Measurements from ENCODE around the gene GH2. TPM values are rescaled to one million over a fixed set of nuclear protein-coding genes. Genes with fewer than 3 reads are reported as not detected.
"Not testable (repeated sequence)": the region's sequence is repeated elsewhere in the genome, so short reads cannot be mapped to it uniquely, and the experiment has no call there.

The GH2 gene
- total RNA-seq, 2 experiments from 2014 or later, result not detected

GRCh38 chr17:63881337-63881736 lies 407 bp downstream of the GH2 start:
- H3K4me1 ChIP-seq (ENCODE audit: insufficient read depth, low read length, poor library complexity, severe bottlenecking); BruUV-seq (replicated peaks); H3K9me2 ChIP-seq (ENCODE audit: insufficient read depth, low read length); H3K9me3 ChIP-seq (ENCODE audit: low read length); H4K20me1 ChIP-seq (ENCODE audit: insufficient read depth, low read length); H3K36me3 ChIP-seq (ENCODE audit: insufficient read depth, low read length); H3K79me2 ChIP-seq (ENCODE audit: insufficient read depth, low read depth, low read length); CTCF ChIA-PET (ENCODE audit: unreplicated experiment); H3K27ac ChIP-seq (ENCODE audit: low read depth, low read length, poor library complexity, severe bottlenecking); intact Hi-C loops (cut with micrococcal nuclease; ENCODE audit: unreplicated experiment); H3K4me2 ChIP-seq (ENCODE audit: low read length); H3K4me3 ChIP-seq (ENCODE audit: low read depth, low read length, poor library complexity, severe bottlenecking); DNase-seq (ENCODE audit: low spot score); H2AFZ ChIP-seq (ENCODE audit: low read length): not testable (repeated sequence)
- POLR2A ChIA-PET, result interaction anchor here (0.6 kb wide), 1 partner anchor 141 kb away, joined by 3 read pairs; no protein-coding TSS in a partner anchor

- CTCF ChIA-PET (ENCODE audit: unreplicated experiment), result no interaction called here
- Histone ChIP-seq H3K4me1 (ENCODE audit: insufficient read depth, low read length, poor library complexity, severe bottlenecking) (no peaks in the 10 kb centered on the region), H4K20me1 (ENCODE audit: insufficient read depth, low read length) (no peaks in the 10 kb centered on the region), H3K27ac (ENCODE audit: low read depth, low read length, poor library complexity, severe bottlenecking) (no peak overlapping the region), H2AFZ (ENCODE audit: low read length) (no peak overlapping the region), H3K9me3 (ENCODE audit: low read length) (no peaks in the 10 kb centered on the region), H3K4me2 (ENCODE audit: low read length) (no peak overlapping the region), H3K79me2 (ENCODE audit: insufficient read depth, low read depth, low read length) (no peaks in the 10 kb centered on the region), H3K36me3 (ENCODE audit: insufficient read depth, low read length) (no peaks in the 10 kb centered on the region), H3K9me2 (ENCODE audit: insufficient read depth, low read length) (no peaks in the 10 kb centered on the region), H3K4me3 (ENCODE audit: low read depth, low read length, poor library complexity, severe bottlenecking) (no peak overlapping the region)
- TF ChIP-seq, protein P1, sequence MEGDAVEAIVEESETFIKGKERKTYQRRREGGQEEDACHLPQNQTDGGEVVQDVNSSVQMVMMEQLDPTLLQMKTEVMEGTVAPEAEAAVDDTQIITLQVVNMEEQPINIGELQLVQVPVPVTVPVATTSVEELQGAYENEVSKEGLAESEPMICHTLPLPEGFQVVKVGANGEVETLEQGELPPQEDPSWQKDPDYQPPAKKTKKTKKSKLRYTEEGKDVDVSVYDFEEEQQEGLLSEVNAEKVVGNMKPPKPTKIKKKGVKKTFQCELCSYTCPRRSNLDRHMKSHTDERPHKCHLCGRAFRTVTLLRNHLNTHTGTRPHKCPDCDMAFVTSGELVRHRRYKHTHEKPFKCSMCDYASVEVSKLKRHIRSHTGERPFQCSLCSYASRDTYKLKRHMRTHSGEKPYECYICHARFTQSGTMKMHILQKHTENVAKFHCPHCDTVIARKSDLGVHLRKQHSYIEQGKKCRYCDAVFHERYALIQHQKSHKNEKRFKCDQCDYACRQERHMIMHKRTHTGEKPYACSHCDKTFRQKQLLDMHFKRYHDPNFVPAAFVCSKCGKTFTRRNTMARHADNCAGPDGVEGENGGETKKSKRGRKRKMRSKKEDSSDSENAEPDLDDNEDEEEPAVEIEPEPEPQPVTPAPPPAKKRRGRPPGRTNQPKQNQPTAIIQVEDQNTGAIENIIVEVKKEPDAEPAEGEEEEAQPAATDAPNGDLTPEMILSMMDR (conservative IDR thresholded peaks at IDR 0.05; ENCODE audit: low read length), result no peak
- no peak for TF ChIP-seq EZH2phosphoT487 (IDR thresholded peaks at IDR 0.05; ENCODE audit: borderline replicate concordance, low read depth, low read length)
- no peak for DNase-seq (ENCODE audit: low spot score)
- no TSS peak for BruUV-seq (replicated peaks)
- intact Hi-C loops (cut with micrococcal nuclease; ENCODE audit: unreplicated experiment), result no loop called here
- POLR2A ChIA-PET, result interaction anchor here (0.6 kb wide), 1 partner anchor 142 kb away, joined by 3 read pairs; no protein-coding TSS in a partner anchor
Measured at GRCh38 chr17:63880706-63881105, 1.0 kb downstream of the GH2 start.

DNA sequence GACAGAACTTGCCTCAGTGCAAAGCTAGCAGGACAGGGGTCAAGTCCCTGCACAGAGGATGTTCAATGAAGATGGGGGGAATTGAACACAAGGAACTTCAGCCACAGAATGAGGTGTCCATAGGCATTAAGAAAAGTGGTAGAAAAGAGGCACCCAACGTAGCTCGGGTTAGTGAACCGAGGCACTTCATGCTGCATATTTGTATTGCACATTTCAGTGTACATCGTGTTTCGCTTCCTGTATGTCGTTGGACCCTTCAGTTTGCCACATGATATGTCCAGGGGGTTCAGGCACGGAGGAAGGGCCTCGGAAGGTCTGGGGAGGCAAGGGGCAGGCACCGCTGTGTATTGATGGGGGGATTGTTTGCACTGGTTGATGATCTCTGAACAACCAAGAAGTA lies 3.3 kb downstream of the GH2 start:
- intact Hi-C loops (cut with micrococcal nuclease; ENCODE audit: unreplicated experiment); CTCF ChIA-PET (ENCODE audit: unreplicated experiment); BruUV-seq (replicated peaks); H3K27ac ChIP-seq (ENCODE audit: low read depth, low read length, poor library complexity, severe bottlenecking); DNase-seq (ENCODE audit: low spot score); H3K9me3 ChIP-seq (ENCODE audit: low read length); H2AFZ ChIP-seq (ENCODE audit: low read length); H3K4me3 ChIP-seq (ENCODE audit: low read depth, low read length, poor library complexity, severe bottlenecking); H3K36me3 ChIP-seq (ENCODE audit: insufficient read depth, low read length); H3K4me1 ChIP-seq (ENCODE audit: insufficient read depth, low read length, poor library complexity, severe bottlenecking); H3K9me2 ChIP-seq (ENCODE audit: insufficient read depth, low read length); H4K20me1 ChIP-seq (ENCODE audit: insufficient read depth, low read length); H3K79me2 ChIP-seq (ENCODE audit: insufficient read depth, low read depth, low read length); H3K4me2 ChIP-seq (ENCODE audit: low read length): not testable (repeated sequence)
- POLR2A ChIA-PET, result interaction anchor here (0.6 to 2.2 kb wide), 3 partner anchors 10 to 114 kb away, joined by 3 to 4 read pairs (median 4); no protein-coding TSS in a partner anchor

GRCh38 chr17:63874693-63875092 lies 7.1 kb downstream of the GH2 start:
- H2AFZ ChIP-seq (ENCODE audit: low read length); POLR2A ChIA-PET; H3K4me1 ChIP-seq (ENCODE audit: insufficient read depth, low read length, poor library complexity, severe bottlenecking); H3K79me2 ChIP-seq (ENCODE audit: insufficient read depth, low read depth, low read length); BruUV-seq (replicated peaks); H3K4me2 ChIP-seq (ENCODE audit: low read length); H3K9me3 ChIP-seq (ENCODE audit: low read length); H3K4me3 ChIP-seq (ENCODE audit: low read depth, low read length, poor library complexity, severe bottlenecking); H3K9me2 ChIP-seq (ENCODE audit: insufficient read depth, low read length); intact Hi-C loops (cut with micrococcal nuclease; ENCODE audit: unreplicated experiment); H3K27ac ChIP-seq (ENCODE audit: low read depth, low read length, poor library complexity, severe bottlenecking); CTCF ChIA-PET (ENCODE audit: unreplicated experiment); H4K20me1 ChIP-seq (ENCODE audit: insufficient read depth, low read length); H3K36me3 ChIP-seq (ENCODE audit: insufficient read depth, low read length); DNase-seq (ENCODE audit: low spot score): not testable (repeated sequence)

DNA sequence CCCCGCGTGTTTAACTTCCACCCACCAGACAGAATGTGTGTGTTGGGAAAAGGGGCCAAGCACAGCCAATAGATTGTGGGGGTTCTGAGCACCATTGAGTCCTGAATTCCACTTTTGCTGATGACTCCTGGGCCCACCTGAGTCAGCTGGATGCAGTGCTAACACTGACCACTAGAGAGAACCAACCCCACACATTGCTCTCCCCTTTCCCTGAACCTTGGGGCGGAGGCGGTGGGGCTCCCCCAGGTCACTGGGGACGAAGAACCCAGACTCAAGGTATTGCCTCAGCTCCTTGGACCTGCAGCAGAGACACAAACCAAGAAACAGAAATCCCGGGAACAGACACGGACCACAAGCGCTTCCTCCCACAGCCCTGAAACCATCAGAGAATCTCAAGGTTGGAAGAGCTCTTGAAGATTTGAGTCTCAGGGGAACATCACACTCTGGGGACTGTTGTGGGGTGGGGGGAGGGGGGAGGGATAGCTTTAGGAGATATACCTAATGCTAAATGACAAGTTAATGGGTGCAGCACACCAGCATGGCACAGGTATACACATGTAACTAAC lies 7.6 kb downstream of the GH2 start:
- H4K20me1 ChIP-seq (ENCODE audit: insufficient read depth, low read length); H2AFZ ChIP-seq (ENCODE audit: low read length); intact Hi-C loops (cut with micrococcal nuclease; ENCODE audit: unreplicated experiment); H3K36me3 ChIP-seq (ENCODE audit: insufficient read depth, low read length); H3K79me2 ChIP-seq (ENCODE audit: insufficient read depth, low read depth, low read length); DNase-seq (ENCODE audit: low spot score); POLR2A ChIA-PET; H3K4me1 ChIP-seq (ENCODE audit: insufficient read depth, low read length, poor library complexity, severe bottlenecking); H3K9me2 ChIP-seq (ENCODE audit: insufficient read depth, low read length); H3K9me3 ChIP-seq (ENCODE audit: low read length); H3K4me2 ChIP-seq (ENCODE audit: low read length); H3K27ac ChIP-seq (ENCODE audit: low read depth, low read length, poor library complexity, severe bottlenecking); BruUV-seq (replicated peaks); CTCF ChIA-PET (ENCODE audit: unreplicated experiment); H3K4me3 ChIP-seq (ENCODE audit: low read depth, low read length, poor library complexity, severe bottlenecking): not testable (repeated sequence)

DNA sequence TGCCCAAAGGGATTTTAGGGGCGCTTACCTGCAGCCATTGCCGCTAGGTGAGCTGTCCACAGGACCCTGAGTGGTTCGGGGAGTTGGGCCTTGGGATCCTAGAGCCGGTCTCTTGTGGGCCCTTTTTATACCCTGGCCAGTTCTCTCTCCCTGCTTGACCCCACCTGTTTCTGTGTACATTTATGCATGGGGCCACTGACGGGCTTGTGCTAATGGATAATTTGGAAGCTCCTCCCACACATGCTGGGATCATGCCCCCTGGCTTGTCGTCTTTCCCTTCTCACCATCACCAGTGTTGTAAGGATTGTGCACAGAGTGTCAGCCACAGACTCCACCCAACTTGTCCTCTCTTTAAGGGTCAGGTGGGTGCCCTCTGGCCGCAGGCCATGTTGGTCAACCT lies 8.2 kb downstream of the GH2 start, which contains the start of gene CSH2:
Gene CSH2 (minus strand): TSS at position 101 of the 400 bp plus-strand sequence. CDS start 63 bp downstream, at position 38.
- H3K4me3 ChIP-seq (ENCODE audit: low read depth, low read length, poor library complexity, severe bottlenecking); H2AFZ ChIP-seq (ENCODE audit: low read length); BruUV-seq (replicated peaks); H3K4me1 ChIP-seq (ENCODE audit: insufficient read depth, low read length, poor library complexity, severe bottlenecking); POLR2A ChIA-PET; H3K4me2 ChIP-seq (ENCODE audit: low read length); intact Hi-C loops (cut with micrococcal nuclease; ENCODE audit: unreplicated experiment); H3K27ac ChIP-seq (ENCODE audit: low read depth, low read length, poor library complexity, severe bottlenecking); H3K79me2 ChIP-seq (ENCODE audit: insufficient read depth, low read depth, low read length); H3K9me3 ChIP-seq (ENCODE audit: low read length); H4K20me1 ChIP-seq (ENCODE audit: insufficient read depth, low read length); DNase-seq (ENCODE audit: low spot score); H3K9me2 ChIP-seq (ENCODE audit: insufficient read depth, low read length); CTCF ChIA-PET (ENCODE audit: unreplicated experiment); H3K36me3 ChIP-seq (ENCODE audit: insufficient read depth, low read length): not testable (repeated sequence)

Measured in OCI-LY7 (cell line).